K562 (cell line): Measurements from ENCODE around the gene HYOU1. TPM values are rescaled to one million over a fixed set of nuclear protein-coding genes. Genes with fewer than 3 reads are reported as not detected.

Experiments used
- CBX3 ChIP-seq, 2 experiments: IDR thresholded peaks; 1 replicate in 1 of 2; 2 replicates in 1 of 2; pipeline ENCODE4 v1.6.1; 2012; ENCODE audit warnings: inconsistent platforms in 2 of 2, low read length in 2 of 2, borderline replicate concordance in 1 of 2, control low read depth in 1 of 2
- EP300 ChIP-seq: IDR thresholded peaks from 2 replicates; pipeline ENCODE4 v1.6.1; 2012; ENCODE audit warnings: low read length, improper control_type of control experiment
- ESRRA ChIP-seq: fragments of 450-650 bp; IDR thresholded peaks from 2 replicates; pipeline ENCODE4 v1.6.1; 2014; ENCODE audit warnings: low read depth, mild to moderate bottlenecking, moderate library complexity, borderline replicate concordance
- HMGN3 ChIP-seq: IDR thresholded peaks from 2 replicates; pipeline ENCODE4 v1.6.1; 2011; ENCODE audit warnings: borderline replicate concordance, low read depth, mild to moderate bottlenecking, mixed read lengths, low read length; ENCODE audit not compliant: insufficient read length; ENCODE audit errors: extremely low read depth
- NBN ChIP-seq: fragments of 450-650 bp; IDR thresholded peaks from 2 replicates; pipeline ENCODE4 v1.6.1; 2016; ENCODE audit warnings: low read depth, mild to moderate bottlenecking
- NFIC ChIP-seq: fragments of 450-650 bp; IDR thresholded peaks from 2 replicates; pipeline ENCODE4 v1.6.1; 2017; ENCODE audit warnings: mild to moderate bottlenecking, inconsistent platforms
- NR2C1 ChIP-seq, 2 experiments: fragments of 450-650 bp; IDR thresholded peaks; 2 replicates each; pipeline ENCODE4 v1.6.1; 2017; ENCODE audit warnings: mild to moderate bottlenecking in 2 of 2, antibody characterized with exemption in 1 of 2, inconsistent platforms in 1 of 2, missing compliant biosample characterization in 1 of 2, missing genetic modification characterization in 1 of 2
- NR2C2 ChIP-seq, 2 experiments: fragments of 200-800 bp in 1 of 2; sonication (Bioruptor generic) in 1 of 2; sonication (generic) in 1 of 2; formaldehyde crosslinking in 1 of 2; IDR thresholded peaks; 2 replicates each; pipeline versions ENCODE4 v1.6.1 to v1.8.0; 2016 to 2022; ENCODE audit warnings: mild to moderate bottlenecking in 1 of 2, missing compliant biosample characterization in 1 of 2, missing genetic modification characterization in 1 of 2, missing genetic modification reagents in 1 of 2
- POLR2B ChIP-seq: fragments of 450-650 bp; IDR thresholded peaks from 2 replicates; pipeline ENCODE4 v1.6.1; 2018; ENCODE audit warnings: low read depth; ENCODE audit not compliant: partially characterized antibody
- RBM22 ChIP-seq: fragments of 200-400 bp; formaldehyde crosslinking; IDR thresholded peaks from 2 replicates; pipeline ENCODE4 v1.6.1; 2018; ENCODE audit warnings: low read length, low read depth; ENCODE audit not compliant: poor library complexity, severe bottlenecking
- SIN3B ChIP-seq: fragments of 450-650 bp; IDR thresholded peaks from 2 replicates; pipeline ENCODE4 v1.6.1; 2017; ENCODE audit warnings: low read depth, mild to moderate bottlenecking, moderate library complexity
- TRIM24 ChIP-seq, 2 experiments: fragments of 450-650 bp; IDR thresholded peaks; 2 replicates each; pipeline ENCODE4 v1.6.1; 2016
- ZFX ChIP-seq: sonication (generic); formaldehyde crosslinking; IDR thresholded peaks from 2 replicates; pipeline ENCODE4 v1.8.0; 2022; ENCODE audit warnings: mild to moderate bottlenecking, missing genetic modification reagents, moderate library complexity
- polyA plus RNA-seq, 8 experiments: library from polyadenylated mRNA; depleted of rRNA in 4 of 8; stranded (reverse) in 5 of 8; unstranded in 3 of 8; fragments of >200 nt; fragmentation: Nextera tagmentation in 2 of 8; fragmentation: Illumina TruSeq in 1 of 8; extraction: Ambion mirVana in 2 of 8; extraction: Trizol in 1 of 8; gene quantifications; 2 replicates each; pipeline versions ENCODE4 v1.2.1 to v1.2.3, GENCODE V29; 2011 to 2014; ENCODE audit warnings: inconsistent platforms in 1 of 8, missing spikeins in 1 of 8
- total RNA-seq, 7 experiments: library from RNA; depleted of rRNA in 6 of 7; stranded (reverse); fragments of >200 nt in 6 of 7; fragmentation: Illumina TruSeq in 2 of 7; extraction: Trizol in 2 of 7; gene quantifications; 2 replicates each; pipeline versions ENCODE4 v1.2.1 to v1.2.3, GENCODE V29; 2011 to 2021; ENCODE audit warnings: low replicate concordance in 1 of 7
- TF ChIP-seq, protein P1 (sequence below): fragments of 200-800 bp; sonication (Bioruptor generic); IDR thresholded peaks from 2 replicates; pipeline ENCODE4 v1.6.1; 2016; ENCODE audit warnings: missing genetic modification characterization, missing compliant biosample characterization
- TF ChIP-seq, protein P2 (sequence below): fragments of 250-450 bp; sonication (Bioruptor Pico); IDR thresholded peaks from 2 replicates; pipeline ENCODE4 v1.8.0; 2021; ENCODE audit warnings: borderline replicate concordance, mild to moderate bottlenecking, moderate library complexity; ENCODE audit not compliant: poor library complexity, severe bottlenecking
- TF ChIP-seq, protein P3 (sequence below): sonication (generic); IDR thresholded peaks from 2 replicates; pipeline ENCODE4 v1.6.1; 2016
- TF ChIP-seq, protein P4 (sequence below): sonication (generic); formaldehyde crosslinking; IDR thresholded peaks from 2 replicates; pipeline ENCODE4 v1.8.1; 2023; ENCODE audit warnings: mild to moderate bottlenecking, missing genetic modification reagents

The HYOU1 gene
- total and polyA plus RNA-seq, 9 of the 15 experiments (the other 6 are each of a cell fraction or from before 2014, with no cell fraction given): 19.5 to 197 (median 128) TPM

DNA sequence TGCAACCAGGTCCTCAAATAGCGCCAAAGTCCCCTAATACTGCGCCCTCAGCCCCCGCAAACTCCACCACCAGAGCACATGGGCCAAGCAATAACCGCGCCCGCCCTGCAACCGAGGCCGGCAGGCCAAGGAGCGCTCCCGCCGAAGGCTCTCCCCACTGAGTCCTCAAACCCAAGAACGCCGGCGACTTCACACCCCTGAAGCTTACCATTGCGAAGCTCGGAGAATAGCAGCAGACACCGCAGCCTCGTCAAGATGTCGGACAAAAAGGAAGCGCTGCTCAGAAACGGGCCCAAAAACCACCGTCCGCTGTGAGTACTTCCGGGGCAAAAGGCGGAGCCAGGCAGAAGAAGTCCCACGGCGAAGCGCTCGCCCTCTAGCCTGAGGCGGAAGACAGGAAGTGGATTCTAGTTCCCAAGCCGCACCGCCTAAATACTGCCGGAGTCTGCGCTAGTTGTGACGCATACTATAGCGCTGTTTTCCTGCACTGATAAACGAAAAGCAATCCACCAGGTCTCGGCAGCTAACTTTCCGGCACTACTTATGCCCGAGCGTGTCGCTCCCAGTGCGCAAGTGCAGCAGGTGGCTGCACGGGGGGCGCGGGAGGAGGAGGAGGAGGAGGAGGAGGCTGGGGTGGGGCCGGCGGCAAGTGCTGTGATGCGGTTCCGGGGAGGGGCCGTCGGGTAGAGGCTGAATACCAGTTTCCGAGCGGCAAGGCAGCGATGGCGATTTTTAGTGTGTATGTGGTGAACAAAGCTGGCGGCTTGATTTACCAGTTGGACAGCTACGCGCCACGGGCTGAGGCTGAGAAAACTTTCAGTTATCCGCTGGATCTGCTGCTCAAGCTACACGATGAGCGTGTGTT, 38.7 kb downstream of the HYOU1 start, which contains the start of the genes RPS25 and TRAPPC4 (continued):
- TF ChIP-seq, protein P1, sequence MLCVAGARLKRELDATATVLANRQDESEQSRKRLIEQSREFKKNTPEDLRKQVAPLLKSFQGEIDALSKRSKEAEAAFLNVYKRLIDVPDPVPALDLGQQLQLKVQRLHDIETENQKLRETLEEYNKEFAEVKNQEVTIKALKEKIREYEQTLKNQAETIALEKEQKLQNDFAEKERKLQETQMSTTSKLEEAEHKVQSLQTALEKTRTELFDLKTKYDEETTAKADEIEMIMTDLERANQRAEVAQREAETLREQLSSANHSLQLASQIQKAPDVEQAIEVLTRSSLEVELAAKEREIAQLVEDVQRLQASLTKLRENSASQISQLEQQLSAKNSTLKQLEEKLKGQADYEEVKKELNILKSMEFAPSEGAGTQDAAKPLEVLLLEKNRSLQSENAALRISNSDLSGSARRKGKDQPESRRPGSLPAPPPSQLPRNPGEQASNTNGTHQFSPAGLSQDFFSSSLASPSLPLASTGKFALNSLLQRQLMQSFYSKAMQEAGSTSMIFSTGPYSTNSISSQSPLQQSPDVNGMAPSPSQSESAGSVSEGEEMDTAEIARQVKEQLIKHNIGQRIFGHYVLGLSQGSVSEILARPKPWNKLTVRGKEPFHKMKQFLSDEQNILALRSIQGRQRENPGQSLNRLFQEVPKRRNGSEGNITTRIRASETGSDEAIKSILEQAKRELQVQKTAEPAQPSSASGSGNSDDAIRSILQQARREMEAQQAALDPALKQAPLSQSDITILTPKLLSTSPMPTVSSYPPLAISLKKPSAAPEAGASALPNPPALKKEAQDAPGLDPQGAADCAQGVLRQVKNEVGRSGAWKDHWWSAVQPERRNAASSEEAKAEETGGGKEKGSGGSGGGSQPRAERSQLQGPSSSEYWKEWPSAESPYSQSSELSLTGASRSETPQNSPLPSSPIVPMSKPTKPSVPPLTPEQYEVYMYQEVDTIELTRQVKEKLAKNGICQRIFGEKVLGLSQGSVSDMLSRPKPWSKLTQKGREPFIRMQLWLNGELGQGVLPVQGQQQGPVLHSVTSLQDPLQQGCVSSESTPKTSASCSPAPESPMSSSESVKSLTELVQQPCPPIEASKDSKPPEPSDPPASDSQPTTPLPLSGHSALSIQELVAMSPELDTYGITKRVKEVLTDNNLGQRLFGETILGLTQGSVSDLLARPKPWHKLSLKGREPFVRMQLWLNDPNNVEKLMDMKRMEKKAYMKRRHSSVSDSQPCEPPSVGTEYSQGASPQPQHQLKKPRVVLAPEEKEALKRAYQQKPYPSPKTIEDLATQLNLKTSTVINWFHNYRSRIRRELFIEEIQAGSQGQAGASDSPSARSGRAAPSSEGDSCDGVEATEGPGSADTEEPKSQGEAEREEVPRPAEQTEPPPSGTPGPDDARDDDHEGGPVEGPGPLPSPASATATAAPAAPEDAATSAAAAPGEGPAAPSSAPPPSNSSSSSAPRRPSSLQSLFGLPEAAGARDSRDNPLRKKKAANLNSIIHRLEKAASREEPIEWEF (CRISPR knock-in tag): no peak
- TF ChIP-seq TRIM24 (IDR thresholded peaks at IDR 0.05) (peak in 1 of 2 experiments; percentile 88; a peak in 2 of 4 replicates), ESRRA (peak; percentile 76), EP300 (0 out of 2 replicates have a peak, but pooled peaks have one; percentile 2), NBN (no peak), SIN3B (peak; percentile 82; the same call in 1 of the 2 replicates), NR2C2 (CRISPR knock-in tag; IDR thresholded peaks at IDR 0.05) (peak; percentile 100), NR2C2 (tag; IDR thresholded peaks at IDR 0.05) (peak; percentile 100), CBX3 (IDR thresholded peaks at IDR 0.05; ENCODE audit: borderline replicate concordance in 1 of 2, low read length in 2 of 2) (no peak), ZFX (peak; percentile 80), RBM22 (peak; percentile 50), POLR2B (peak; percentile 91), HMGN3 (peak; percentile 61), NR2C1 (IDR thresholded peaks at IDR 0.05) (peak; percentile 100), NR2C1 (tag; IDR thresholded peaks at IDR 0.05) (peak; percentile 100), NFIC (peak; percentile 41)
- TF ChIP-seq, protein P2, sequence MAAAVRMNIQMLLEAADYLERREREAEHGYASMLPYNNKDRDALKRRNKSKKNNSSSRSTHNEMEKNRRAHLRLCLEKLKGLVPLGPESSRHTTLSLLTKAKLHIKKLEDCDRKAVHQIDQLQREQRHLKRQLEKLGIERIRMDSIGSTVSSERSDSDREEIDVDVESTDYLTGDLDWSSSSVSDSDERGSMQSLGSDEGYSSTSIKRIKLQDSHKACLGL (CRISPR knock-in tag): peak; percentile 64
- TF ChIP-seq, protein P3, sequence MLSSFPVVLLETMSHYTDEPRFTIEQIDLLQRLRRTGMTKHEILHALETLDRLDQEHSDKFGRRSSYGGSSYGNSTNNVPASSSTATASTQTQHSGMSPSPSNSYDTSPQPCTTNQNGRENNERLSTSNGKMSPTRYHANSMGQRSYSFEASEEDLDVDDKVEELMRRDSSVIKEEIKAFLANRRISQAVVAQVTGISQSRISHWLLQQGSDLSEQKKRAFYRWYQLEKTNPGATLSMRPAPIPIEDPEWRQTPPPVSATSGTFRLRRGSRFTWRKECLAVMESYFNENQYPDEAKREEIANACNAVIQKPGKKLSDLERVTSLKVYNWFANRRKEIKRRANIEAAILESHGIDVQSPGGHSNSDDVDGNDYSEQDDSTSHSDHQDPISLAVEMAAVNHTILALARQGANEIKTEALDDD: peak; percentile 35; the same call in 1 of the 2 replicates
- TF ChIP-seq, protein P4, sequence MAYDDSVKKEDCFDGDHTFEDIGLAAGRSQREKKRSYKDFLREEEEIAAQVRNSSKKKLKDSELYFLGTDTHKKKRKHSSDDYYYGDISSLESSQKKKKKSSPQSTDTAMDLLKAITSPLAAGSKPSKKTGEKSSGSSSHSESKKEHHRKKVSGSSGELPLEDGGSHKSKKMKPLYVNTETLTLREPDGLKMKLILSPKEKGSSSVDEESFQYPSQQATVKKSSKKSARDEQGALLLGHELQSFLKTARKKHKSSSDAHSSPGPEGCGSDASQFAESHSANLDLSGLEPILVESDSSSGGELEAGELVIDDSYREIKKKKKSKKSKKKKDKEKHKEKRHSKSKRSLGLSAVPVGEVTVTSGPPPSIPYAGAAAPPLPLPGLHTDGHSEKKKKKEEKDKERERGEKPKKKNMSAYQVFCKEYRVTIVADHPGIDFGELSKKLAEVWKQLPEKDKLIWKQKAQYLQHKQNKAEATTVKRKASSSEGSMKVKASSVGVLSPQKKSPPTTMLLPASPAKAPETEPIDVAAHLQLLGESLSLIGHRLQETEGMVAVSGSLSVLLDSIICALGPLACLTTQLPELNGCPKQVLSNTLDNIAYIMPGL (CRISPR knock-in tag): peak; percentile 72; the same call in 1 of the 2 replicates
